ENCODE results near the gene TMTC1. TPM values are rescaled to one million over a fixed set of nuclear protein-coding genes. Genes with fewer than 3 reads are reported as not detected.

The TMTC1 gene
- total and polyA plus RNA-seq, 2 donors = 24.8 to 30.3 TPM

DNA sequence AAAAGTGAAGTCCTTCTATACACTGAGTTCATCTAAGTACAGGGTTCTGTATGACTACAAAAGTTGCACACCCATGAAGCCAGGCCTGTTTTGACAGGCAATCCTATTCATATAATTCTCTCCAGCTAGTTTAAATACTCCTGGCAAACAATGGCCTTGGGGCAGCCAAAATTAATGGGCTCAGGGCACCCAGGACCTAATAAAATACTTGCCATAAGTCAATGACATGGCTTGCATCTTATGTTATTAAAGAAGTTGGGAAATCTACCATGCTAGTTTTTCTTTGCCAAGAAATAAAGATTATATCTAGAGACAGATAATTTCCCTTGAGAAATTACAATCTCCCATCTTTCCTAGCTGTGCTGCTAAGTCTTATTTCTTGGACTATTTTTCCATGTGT is 11.1 kb upstream of the TMTC1 start:
- H3K4me3 ChIP-seq (ENCODE audit: low read depth, low read length) = no peak overlapping the region
- H3K36me3 ChIP-seq (ENCODE audit: insufficient read depth) = no peaks in the 10 kb centered on the region
- no peak for DNase-seq (ENCODE audit: extremely low spot score)
- H3K27ac ChIP-seq (ENCODE audit: low read depth) = no peak overlapping the region
- no peaks in the 10 kb centered on the region for H3K4me1 ChIP-seq (ENCODE audit: insufficient read depth)

DNA sequence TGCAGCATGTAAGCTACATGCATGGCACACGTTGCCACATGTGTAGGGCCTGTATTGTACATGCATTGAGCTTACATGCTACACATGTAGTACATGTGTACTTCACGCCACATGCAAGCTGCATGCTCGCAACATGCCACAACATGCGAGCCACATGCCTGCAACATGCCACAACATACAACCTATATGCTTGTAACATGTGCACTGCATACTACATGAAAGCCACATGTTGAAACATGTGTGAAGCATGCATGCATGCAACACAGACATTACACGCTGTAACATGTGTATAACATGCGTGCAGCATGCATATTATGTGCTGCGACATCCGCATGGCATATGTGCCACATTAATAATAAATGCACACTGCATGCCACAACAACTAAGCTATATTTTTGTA is 9.1 kb upstream of the TMTC1 start:
- no peak overlapping the region for H3K27ac ChIP-seq (ENCODE audit: low read depth)
- H3K36me3 ChIP-seq (ENCODE audit: insufficient read depth) = no peaks in the 10 kb centered on the region
- WGBS = 95% methylated on average over 8 of the region's 8 CpGs
- no peaks in the 10 kb centered on the region for H3K4me1 ChIP-seq (ENCODE audit: insufficient read depth)
- no peak for DNase-seq (ENCODE audit: extremely low spot score)
- H3K4me3 ChIP-seq (ENCODE audit: low read depth, low read length) = no peak overlapping the region

DNA sequence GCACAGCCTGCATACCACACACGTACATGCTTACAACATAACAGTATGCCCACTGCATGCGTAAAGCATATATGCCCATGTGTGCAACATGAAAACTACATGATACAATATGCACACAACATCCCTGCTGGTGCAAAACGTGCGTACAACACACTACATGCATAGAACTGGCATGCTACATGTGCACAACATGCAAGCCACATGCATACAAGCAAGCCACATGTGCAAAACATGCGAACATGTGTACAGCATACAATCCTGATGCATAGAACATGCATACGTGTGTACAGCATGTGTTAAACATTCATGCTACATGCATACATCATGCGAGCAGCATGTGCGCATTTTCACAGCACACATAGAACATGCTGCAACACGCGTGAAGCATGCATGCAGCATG is 8.4 kb upstream of the TMTC1 start:
- DNase-seq (ENCODE audit: extremely low spot score) = no peak
- no peak overlapping the region for H3K27ac ChIP-seq (ENCODE audit: low read depth)
- H3K4me1 ChIP-seq (ENCODE audit: insufficient read depth) = no peaks in the 10 kb centered on the region
- H3K36me3 ChIP-seq (ENCODE audit: insufficient read depth) = no peaks in the 10 kb centered on the region
- no peak overlapping the region for H3K4me3 ChIP-seq (ENCODE audit: low read depth, low read length)
- WGBS = 94% methylated on average over 10 of the region's 10 CpGs

DNA sequence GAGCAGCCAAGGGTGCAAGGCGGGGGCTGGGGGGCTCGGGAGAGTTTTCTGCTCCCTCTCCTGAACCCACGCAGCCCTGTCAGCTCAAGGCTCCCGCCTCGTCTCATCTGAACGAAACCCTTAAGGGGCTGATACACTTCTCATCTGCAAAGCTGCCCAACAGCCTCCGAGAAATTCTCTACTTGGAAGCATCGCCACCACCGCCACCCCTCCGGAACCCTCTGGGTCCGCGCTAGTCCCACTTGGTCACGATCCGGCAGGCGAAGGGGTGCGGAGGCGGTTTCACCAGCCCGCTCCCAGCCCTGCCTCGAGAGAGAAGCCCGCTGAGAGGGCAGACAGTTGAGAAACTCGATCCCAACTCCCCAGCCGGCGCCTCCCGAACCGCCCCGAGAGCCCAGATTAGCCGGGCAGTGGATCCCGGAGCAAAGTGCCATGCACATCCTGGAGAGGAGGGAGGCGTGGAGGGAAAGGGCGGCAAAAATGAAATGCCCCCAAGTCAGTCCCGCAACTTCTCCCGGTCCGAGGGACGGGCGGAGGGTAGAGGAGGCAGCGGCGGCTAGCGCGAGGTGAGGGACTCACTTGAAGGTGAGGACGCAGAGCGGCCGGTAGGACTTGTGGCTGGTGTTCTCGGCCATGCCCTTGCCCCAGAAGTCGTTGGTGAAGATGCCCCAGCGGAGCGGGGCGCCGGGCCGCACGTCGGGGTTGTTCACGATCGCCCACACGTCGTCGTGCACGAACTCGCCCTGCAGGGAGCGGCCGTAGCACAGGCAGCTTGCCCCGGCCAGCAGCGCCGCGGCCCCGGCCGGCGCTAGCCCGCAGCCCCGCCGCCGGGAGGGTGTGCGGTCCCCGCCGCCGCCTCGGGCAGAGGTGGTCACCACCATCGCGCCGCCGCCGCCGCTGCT is 620 bp downstream of the TMTC1 start:
- H3K4me3 ChIP-seq (ENCODE audit: low read depth, low read length) = peak overlapping the region; percentile 92
- under 1% methylated on average over 82 of the region's 82 CpGs for WGBS
- peak overlapping the region; percentile 68 for H3K27ac ChIP-seq (ENCODE audit: low read depth)
- DNase-seq (ENCODE audit: extremely low spot score) = no peak
- H3K4me1 ChIP-seq (ENCODE audit: insufficient read depth) = peaks cover 3% of the 10 kb centered on the region
- no peaks in the 10 kb centered on the region for H3K36me3 ChIP-seq (ENCODE audit: insufficient read depth)

DNA sequence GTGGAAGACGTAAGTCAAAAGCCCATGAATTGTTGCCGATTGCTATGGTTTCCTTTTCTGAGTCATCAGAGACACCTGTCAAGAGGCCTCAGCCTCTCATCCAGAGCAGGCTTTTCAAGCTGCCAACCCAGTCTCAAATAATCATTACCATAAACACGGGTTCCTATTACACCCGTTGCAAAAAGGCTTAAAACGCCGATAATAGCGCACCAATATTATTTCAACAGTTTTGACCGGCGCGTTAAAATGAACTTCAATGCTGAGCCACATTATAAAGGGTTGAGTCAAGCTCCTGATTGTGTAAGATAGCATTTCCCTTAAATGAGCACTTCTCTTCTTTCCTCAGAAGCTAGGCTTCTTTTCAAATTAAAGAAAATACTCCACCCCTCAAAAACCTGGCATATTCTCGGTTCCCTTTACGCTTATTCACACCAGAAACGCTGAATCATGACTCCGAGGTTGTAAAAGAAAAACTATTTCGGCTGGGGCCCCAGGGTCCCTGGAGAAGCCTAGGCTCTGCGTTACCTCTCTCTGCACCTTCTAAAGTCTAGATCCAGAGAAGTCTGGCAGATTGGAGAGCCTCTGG is 1.4 kb downstream of the TMTC1 start:
- Histone ChIP-seq H3K4me1 (ENCODE audit: insufficient read depth) (peaks cover 3% of the 10 kb centered on the region), H3K27ac (ENCODE audit: low read depth) (peak overlapping the region; percentile 44), H3K4me3 (ENCODE audit: low read depth, low read length) (peak overlapping the region; percentile 92), H3K36me3 (ENCODE audit: insufficient read depth) (no peaks in the 10 kb centered on the region)
- no peak for DNase-seq (ENCODE audit: extremely low spot score)
- 17% methylated on average over 16 of the region's 16 CpGs for WGBS

DNA sequence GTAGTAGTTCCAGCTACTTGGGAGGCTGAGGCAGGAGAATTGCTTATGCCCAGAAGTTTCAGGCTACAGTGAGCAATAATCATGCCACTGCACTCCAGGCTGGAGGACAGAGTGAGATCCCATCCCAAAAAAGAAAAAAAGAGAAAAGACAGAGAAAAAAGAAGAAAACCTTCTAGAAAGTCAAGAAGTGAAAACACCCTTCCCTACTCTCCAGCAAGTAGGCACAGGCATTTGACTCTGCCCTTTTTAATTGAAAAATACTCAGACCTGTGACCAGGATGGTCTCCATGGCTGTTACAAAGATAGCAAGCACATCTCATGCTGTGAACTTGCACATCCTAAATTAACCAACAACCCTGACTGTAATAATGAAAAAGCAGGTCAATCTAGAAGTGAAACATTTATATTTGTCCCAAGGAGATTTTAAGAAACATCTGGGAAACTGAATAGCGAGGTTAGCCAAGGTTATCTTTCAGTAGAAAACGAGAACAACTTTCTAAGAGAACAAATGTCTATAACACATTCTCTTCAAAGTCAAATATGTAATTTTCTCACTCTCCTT is 2.0 kb downstream of the TMTC1 start:
- H3K36me3 ChIP-seq (ENCODE audit: insufficient read depth) = no peaks in the 10 kb centered on the region
- peaks cover 3% of the 10 kb centered on the region for H3K4me1 ChIP-seq (ENCODE audit: insufficient read depth)
- WGBS = 54% methylated on average over 2 of the region's 2 CpGs
- no peak for DNase-seq (ENCODE audit: extremely low spot score)
- H3K27ac ChIP-seq (ENCODE audit: low read depth) = no peak overlapping the region
- peak overlapping the region; percentile 92 for H3K4me3 ChIP-seq (ENCODE audit: low read depth, low read length)

DNA sequence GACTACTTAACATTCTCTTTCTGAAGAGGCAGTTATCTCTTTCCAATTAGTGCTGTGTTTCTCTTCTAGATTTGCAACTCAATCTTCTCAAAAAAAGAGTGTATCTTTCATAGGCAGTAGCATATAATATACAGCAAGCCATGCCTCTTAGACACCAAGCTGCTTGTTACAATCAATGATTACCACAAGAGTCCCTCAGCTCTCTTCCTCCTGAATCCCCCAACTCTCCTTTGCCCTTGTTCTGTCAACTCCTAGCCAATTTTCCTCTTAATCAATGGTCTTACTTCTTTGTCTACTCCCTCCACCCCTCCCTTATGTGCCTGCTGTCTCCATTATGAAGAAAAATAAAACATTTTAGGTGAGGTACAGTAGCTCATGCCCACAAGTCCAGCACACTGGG is 2.6 kb downstream of the TMTC1 start:
- Histone ChIP-seq H3K4me1 (ENCODE audit: insufficient read depth) (peaks cover 3% of the 10 kb centered on the region), H3K4me3 (ENCODE audit: low read depth, low read length) (peak overlapping the region; percentile 92), H3K27ac (ENCODE audit: low read depth) (no peak overlapping the region), H3K36me3 (ENCODE audit: insufficient read depth) (no peaks in the 10 kb centered on the region)
- DNase-seq (ENCODE audit: extremely low spot score) = no peak

DNA sequence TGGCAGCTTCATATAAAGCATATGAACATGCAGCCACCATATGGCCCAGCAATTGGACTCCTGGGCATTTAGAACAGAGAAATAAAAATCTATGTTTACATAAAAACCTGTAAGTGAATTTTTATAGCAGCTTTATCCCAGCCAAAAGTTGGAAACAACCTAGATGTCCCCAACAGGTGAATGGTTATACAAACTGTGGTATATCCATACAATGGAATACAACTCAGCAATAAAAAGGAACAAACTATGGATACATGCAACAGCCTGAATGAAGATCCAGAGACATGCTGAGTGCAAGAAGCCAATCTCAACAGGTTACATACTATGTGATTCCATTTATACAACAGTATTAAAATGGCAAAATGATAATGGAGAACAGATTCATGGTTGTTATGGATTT is 3.7 kb downstream of the TMTC1 start:
- H3K4me3 ChIP-seq (ENCODE audit: low read depth, low read length) = no peak overlapping the region
- H3K4me1 ChIP-seq (ENCODE audit: insufficient read depth) = peaks cover 3% of the 10 kb centered on the region
- no peaks in the 10 kb centered on the region for H3K36me3 ChIP-seq (ENCODE audit: insufficient read depth)
- no peak overlapping the region for H3K27ac ChIP-seq (ENCODE audit: low read depth)
- DNase-seq (ENCODE audit: extremely low spot score) = no peak

DNA sequence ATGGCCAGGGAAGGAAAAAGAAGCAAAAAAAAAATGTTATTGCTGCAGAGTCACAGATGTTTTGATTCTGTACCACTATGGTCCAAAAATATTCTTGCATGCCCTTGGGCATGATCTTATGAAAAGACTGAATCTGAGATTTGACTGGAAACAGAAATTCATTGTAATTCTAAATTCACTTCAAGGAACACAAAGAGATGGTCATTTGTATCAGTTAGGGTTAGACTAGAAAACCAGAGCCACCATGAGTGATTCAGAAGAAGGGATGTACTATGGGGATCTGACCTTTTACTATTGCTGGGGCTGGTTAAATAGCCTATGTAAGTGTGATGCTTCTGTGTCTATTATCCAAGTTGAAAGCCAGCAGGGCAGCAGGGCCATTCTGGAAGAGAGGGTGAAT is 5.2 kb downstream of the TMTC1 start:
- Histone ChIP-seq H3K27ac (ENCODE audit: low read depth) (no peak overlapping the region), H3K36me3 (ENCODE audit: insufficient read depth) (no peaks in the 10 kb centered on the region), H3K4me3 (ENCODE audit: low read depth, low read length) (no peak overlapping the region), H3K4me1 (ENCODE audit: insufficient read depth) (peaks cover 1% of the 10 kb centered on the region)
- DNase-seq (ENCODE audit: extremely low spot score) = no peak

DNA sequence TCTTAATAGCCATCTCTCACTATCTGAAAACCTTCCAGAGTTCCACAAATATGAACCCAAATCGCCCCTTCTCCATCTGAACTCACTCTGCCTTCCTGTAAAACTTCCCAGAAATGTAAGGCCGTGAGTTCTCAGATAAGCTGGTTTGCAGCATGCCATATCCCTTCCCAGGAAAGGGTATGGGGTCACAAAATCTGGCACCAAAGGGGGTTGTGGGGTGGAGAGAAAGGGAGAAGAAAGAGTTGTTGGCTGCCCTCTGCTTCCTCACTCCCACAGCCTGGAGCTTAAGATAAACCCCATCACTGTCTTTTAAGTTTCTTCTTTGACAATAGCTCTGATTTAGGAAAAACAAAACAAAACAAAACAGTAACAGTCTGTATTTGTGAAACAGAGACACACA is 10.7 kb downstream of the TMTC1 start:
- Histone ChIP-seq H3K36me3 (ENCODE audit: insufficient read depth) (no peaks in the 10 kb centered on the region), H3K4me3 (ENCODE audit: low read depth, low read length) (no peak overlapping the region), H3K27ac (ENCODE audit: low read depth) (no peak overlapping the region), H3K4me1 (ENCODE audit: insufficient read depth) (no peaks in the 10 kb centered on the region)
- WGBS = 49% methylated on average over 2 of the region's 2 CpGs
- DNase-seq (ENCODE audit: extremely low spot score) = no peak

DNA sequence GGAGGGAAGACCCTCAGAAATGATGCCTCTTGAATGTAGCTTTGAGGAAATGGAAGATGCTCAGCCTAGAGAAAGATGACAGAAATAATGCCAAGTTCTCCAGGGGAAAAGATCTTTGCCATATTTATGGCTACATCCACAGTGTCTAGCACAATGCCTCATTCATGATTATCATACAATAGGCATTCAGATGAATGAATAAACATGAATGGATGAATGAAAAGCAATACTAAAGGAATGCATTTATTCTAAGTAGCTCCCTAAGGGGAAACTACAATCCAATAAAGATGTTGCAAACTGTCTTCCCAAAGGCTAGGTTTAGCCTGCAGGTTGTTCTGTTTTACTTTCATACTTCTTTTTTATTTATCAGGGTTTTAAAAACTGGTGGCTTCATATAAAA is 12.0 kb downstream of the TMTC1 start:
- H3K4me3 ChIP-seq (ENCODE audit: low read depth, low read length) = no peak overlapping the region
- H3K4me1 ChIP-seq (ENCODE audit: insufficient read depth) = no peaks in the 10 kb centered on the region
- H3K36me3 ChIP-seq (ENCODE audit: insufficient read depth) = no peaks in the 10 kb centered on the region
- DNase-seq (ENCODE audit: extremely low spot score) = no peak
- H3K27ac ChIP-seq (ENCODE audit: low read depth) = no peak overlapping the region

DNA sequence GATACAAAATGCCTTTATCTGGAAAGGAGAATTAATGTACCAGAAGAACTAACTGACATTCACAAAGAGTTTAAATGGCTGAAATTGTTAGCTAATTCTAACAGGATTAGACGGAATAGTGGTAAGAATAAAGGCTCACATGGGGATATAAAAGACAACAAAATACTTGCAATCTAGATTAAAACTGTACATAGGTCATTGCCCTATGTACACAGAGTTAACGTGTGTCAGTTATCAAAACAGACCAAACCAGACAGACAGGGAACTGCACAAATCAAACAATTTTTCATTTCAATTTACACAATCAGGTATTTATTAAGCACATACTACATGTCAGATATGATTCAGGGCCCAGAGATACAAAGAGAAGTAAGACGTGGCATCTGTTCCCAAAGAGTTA is 12.6 kb downstream of the TMTC1 start:
- no peak for DNase-seq (ENCODE audit: extremely low spot score)
- WGBS = 87% methylated on average over 3 of the region's 3 CpGs
- Histone ChIP-seq H3K4me3 (ENCODE audit: low read depth, low read length) (no peak overlapping the region), H3K36me3 (ENCODE audit: insufficient read depth) (no peaks in the 10 kb centered on the region), H3K27ac (ENCODE audit: low read depth) (no peak overlapping the region), H3K4me1 (ENCODE audit: insufficient read depth) (no peaks in the 10 kb centered on the region)

DNA sequence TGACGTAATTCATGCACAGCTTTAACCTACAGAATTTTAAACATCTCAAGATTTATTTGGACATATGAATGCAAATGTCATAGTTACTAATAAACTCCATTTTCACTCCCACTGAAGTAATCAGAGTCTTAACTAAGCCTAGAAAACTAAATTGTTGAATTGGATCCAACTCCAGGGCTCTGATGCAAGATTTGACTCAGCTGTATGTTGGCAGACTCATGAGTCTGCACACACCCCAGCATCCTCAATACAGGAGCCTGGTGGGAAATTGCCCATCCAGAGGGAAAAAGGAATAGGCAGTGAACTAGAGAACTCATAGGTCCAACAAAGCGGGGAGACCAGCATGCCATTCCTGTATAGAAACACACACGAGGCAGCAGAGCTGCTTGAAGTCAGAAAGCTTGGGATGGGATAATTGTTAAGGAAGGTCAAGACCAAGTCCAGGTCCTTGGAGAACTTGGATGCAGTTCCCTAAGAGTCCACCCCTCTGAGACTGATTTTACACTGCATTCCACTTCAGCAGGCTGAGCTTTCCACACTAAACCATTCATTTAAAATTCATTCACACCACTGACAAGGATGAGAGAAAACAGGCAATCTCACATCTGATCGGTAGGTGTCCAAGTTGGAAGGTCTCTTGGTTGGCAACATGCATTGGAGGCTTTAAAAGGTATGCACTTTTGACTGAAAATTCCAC is 14.4 kb downstream of the TMTC1 start:
- 61% methylated on average over 4 of the region's 4 CpGs for WGBS
- H3K36me3 ChIP-seq (ENCODE audit: insufficient read depth) = no peaks in the 10 kb centered on the region
- no peaks in the 10 kb centered on the region for H3K4me1 ChIP-seq (ENCODE audit: insufficient read depth)
- H3K4me3 ChIP-seq (ENCODE audit: low read depth, low read length) = no peak overlapping the region
- DNase-seq (ENCODE audit: extremely low spot score) = no peak
- no peak overlapping the region for H3K27ac ChIP-seq (ENCODE audit: low read depth)

DNA sequence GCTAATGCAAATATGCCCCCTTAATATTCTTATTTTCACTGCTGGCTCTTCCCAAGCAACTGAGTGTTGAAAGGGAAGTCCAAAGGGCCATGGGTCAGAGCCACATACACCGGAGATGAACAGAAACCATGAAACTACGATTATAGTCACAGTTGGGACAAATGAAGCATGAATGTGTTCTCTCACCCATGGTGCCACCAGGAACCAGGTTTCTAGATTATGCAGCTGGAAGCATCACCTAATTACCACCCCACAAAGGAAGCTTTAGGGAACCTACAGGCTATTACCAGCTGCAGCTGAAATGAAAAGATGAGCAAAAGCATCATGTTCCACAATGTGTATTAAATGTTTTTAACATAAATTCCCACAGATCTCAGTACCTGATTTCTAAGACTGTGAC is 15.4 kb downstream of the TMTC1 start:
- H3K4me1 ChIP-seq (ENCODE audit: insufficient read depth) = no peaks in the 10 kb centered on the region
- H3K27ac ChIP-seq (ENCODE audit: low read depth) = no peak overlapping the region
- H3K4me3 ChIP-seq (ENCODE audit: low read depth, low read length) = no peak overlapping the region
- no peak for DNase-seq (ENCODE audit: extremely low spot score)
- H3K36me3 ChIP-seq (ENCODE audit: insufficient read depth) = no peaks in the 10 kb centered on the region
- 89% methylated on average over 2 of the region's 2 CpGs for WGBS
